Measurements from ENCODE around the gene ARMC12.

DNA sequence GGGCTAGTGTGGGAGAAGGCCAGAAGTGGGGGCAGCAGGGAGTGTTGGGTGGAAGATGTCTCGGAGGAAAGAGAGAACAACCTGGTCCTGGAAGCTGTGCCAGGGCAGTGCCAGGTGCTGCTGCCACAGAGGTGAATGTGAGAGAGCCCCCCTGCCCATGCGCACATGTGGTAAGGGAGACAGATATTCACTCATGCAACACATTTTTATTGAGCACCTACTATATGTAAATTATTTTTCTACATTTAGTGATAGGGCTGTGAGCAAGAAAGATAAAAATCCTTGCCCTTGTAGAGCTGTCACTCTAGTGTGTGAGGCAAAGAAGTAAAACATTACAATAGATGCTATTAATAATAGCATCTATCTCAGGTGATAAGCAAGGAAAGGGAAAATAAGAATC is 44.5 kb downstream of the ARMC12 start:
- no peak for TF ChIP-seq GATA2 (IDR thresholded peaks at IDR 0.05; ENCODE audit: low read depth, low read length)
- no peak for TF ChIP-seq GATA3 (IDR thresholded peaks at IDR 0.05; ENCODE audit: low read depth, low read length)

All from SH-SY5Y (cell line).